ENCODE data around the gene DCST2. TPM values are rescaled to one million over a fixed set of nuclear protein-coding genes. Genes with fewer than 3 reads are reported as not detected.

The DCST2 gene
- total and polyA plus RNA-seq, 10 of the 15 experiments (the other 5 are each of a cell fraction or from before 2014, with no cell fraction given): 0.33 to 0.41 (median 0.36) TPM; not detected in 7

DNA sequence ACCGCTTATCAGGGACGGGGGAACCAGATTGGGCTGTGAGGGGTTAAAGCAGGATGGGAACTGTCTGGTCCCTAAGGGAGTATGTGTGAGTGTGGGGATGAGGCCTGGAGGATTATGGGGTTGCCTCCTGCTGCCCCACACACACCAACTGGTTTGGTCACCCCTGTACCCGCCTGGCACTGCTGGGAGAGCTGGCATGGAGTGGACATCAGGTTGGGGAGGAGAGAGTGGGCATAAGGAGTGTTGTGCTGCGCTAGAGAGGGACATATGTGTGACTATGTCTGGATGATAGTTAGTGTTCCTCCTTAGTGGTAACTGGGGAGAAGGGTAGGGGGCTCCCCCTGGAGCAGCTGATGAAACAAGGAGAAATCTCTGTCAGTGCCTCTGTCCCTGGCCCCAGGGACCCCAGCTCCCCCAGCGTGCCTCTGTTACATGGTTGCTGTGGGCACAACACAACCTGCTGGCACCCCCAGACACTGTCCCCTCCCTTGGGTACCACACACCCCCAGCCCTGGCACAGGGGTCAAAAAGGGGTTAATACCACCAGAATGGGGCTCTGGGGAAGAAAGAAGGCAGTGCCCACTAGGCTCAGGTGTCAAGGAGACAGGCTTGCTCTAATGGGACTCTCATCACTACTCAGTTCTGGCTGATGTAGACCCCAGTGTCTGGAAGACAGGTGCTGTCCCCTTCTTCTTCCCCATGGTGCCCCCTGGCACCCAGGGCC, 29.1 kb downstream of the DCST2 start (continued):
- TF ChIP-seq, protein P1, sequence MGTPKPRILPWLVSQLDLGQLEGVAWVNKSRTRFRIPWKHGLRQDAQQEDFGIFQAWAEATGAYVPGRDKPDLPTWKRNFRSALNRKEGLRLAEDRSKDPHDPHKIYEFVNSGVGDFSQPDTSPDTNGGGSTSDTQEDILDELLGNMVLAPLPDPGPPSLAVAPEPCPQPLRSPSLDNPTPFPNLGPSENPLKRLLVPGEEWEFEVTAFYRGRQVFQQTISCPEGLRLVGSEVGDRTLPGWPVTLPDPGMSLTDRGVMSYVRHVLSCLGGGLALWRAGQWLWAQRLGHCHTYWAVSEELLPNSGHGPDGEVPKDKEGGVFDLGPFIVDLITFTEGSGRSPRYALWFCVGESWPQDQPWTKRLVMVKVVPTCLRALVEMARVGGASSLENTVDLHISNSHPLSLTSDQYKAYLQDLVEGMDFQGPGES (IDR thresholded peaks at IDR 0.05): no peak
- TF ChIP-seq CHD2 (IDR thresholded peaks at IDR 0.05; ENCODE audit: borderline replicate concordance, low read depth, low read length): no peak
- 0 out of 4 replicates have a peak, but pooled peaks of 1 of the 2 experiments have one; percentile 12 for TF ChIP-seq ETV6 (conservative IDR thresholded peaks at IDR 0.05 in 1 of 2, IDR thresholded peaks at IDR 0.05 in 1 of 2; ENCODE audit: borderline replicate concordance in 1 of 2, low read depth in 1 of 2)
- TF ChIP-seq, protein P2, sequence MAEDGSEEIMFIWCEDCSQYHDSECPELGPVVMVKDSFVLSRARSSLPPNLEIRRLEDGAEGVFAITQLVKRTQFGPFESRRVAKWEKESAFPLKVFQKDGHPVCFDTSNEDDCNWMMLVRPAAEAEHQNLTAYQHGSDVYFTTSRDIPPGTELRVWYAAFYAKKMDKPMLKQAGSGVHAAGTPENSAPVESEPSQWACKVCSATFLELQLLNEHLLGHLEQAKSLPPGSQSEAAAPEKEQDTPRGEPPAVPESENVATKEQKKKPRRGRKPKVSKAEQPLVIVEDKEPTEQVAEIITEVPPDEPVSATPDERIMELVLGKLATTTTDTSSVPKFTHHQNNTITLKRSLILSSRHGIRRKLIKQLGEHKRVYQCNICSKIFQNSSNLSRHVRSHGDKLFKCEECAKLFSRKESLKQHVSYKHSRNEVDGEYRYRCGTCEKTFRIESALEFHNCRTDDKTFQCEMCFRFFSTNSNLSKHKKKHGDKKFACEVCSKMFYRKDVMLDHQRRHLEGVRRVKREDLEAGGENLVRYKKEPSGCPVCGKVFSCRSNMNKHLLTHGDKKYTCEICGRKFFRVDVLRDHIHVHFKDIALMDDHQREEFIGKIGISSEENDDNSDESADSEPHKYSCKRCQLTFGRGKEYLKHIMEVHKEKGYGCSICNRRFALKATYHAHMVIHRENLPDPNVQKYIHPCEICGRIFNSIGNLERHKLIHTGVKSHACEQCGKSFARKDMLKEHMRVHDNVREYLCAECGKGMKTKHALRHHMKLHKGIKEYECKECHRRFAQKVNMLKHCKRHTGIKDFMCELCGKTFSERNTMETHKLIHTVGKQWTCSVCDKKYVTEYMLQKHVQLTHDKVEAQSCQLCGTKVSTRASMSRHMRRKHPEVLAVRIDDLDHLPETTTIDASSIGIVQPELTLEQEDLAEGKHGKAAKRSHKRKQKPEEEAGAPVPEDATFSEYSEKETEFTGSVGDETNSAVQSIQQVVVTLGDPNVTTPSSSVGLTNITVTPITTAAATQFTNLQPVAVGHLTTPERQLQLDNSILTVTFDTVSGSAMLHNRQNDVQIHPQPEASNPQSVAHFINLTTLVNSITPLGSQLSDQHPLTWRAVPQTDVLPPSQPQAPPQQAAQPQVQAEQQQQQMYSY (CRISPR knock-in tag; IDR thresholded peaks at IDR 0.05): no peak
- TF ChIP-seq SMARCA5 (IDR thresholded peaks at IDR 0.05): peak; percentile 15; the same call in 1 of the 2 replicates
- TF ChIP-seq ZNF274 (IDR thresholded peaks at IDR 0.05; ENCODE audit: insufficient read depth, insufficient read length): no peak
- no peak for TF ChIP-seq EZH2 (IDR thresholded peaks at IDR 0.05; ENCODE audit: borderline replicate concordance, control insufficient read depth, low read depth, low read length)
- TF ChIP-seq, protein P3, sequence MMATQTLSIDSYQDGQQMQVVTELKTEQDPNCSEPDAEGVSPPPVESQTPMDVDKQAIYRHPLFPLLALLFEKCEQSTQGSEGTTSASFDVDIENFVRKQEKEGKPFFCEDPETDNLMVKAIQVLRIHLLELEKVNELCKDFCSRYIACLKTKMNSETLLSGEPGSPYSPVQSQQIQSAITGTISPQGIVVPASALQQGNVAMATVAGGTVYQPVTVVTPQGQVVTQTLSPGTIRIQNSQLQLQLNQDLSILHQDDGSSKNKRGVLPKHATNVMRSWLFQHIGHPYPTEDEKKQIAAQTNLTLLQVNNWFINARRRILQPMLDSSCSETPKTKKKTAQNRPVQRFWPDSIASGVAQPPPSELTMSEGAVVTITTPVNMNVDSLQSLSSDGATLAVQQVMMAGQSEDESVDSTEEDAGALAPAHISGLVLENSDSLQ (IDR thresholded peaks at IDR 0.05): no peak
- peak in 1 of 2 experiments; percentile 11; a peak in 1 of 4 replicates for TF ChIP-seq IKZF2 (IDR thresholded peaks at IDR 0.05)
- peak; percentile 42 for TF ChIP-seq IKZF1 (conservative IDR thresholded peaks at IDR 0.05)
- no peak for TF ChIP-seq SRF (IDR thresholded peaks at IDR 0.05; ENCODE audit: low read depth in 2 of 2, low read length in 2 of 2)
- TF ChIP-seq NR2C2 (IDR thresholded peaks at IDR 0.05; ENCODE audit: borderline replicate concordance, control insufficient read depth, insufficient read length, low read depth): no peak
- no peak for TF ChIP-seq EED (IDR thresholded peaks at IDR 0.05; ENCODE audit: low read depth)
- no peak for TF ChIP-seq MYB (IDR thresholded peaks at IDR 0.05; ENCODE audit: borderline replicate concordance, low read depth, low read length)
- TF ChIP-seq BHLHE40 (IDR thresholded peaks at IDR 0.05; ENCODE audit: borderline replicate concordance in 1 of 2, low read depth in 2 of 2, low read length in 1 of 2): no peak
- peak; percentile 67; the same call in 1 of the 2 replicates for TF ChIP-seq HDGF (IDR thresholded peaks at IDR 0.05)
- no peak for TF ChIP-seq SUPT20H (IDR thresholded peaks at IDR 0.05; ENCODE audit: borderline replicate concordance, control insufficient read depth, low read depth, low read length)
- TF ChIP-seq, protein P4, sequence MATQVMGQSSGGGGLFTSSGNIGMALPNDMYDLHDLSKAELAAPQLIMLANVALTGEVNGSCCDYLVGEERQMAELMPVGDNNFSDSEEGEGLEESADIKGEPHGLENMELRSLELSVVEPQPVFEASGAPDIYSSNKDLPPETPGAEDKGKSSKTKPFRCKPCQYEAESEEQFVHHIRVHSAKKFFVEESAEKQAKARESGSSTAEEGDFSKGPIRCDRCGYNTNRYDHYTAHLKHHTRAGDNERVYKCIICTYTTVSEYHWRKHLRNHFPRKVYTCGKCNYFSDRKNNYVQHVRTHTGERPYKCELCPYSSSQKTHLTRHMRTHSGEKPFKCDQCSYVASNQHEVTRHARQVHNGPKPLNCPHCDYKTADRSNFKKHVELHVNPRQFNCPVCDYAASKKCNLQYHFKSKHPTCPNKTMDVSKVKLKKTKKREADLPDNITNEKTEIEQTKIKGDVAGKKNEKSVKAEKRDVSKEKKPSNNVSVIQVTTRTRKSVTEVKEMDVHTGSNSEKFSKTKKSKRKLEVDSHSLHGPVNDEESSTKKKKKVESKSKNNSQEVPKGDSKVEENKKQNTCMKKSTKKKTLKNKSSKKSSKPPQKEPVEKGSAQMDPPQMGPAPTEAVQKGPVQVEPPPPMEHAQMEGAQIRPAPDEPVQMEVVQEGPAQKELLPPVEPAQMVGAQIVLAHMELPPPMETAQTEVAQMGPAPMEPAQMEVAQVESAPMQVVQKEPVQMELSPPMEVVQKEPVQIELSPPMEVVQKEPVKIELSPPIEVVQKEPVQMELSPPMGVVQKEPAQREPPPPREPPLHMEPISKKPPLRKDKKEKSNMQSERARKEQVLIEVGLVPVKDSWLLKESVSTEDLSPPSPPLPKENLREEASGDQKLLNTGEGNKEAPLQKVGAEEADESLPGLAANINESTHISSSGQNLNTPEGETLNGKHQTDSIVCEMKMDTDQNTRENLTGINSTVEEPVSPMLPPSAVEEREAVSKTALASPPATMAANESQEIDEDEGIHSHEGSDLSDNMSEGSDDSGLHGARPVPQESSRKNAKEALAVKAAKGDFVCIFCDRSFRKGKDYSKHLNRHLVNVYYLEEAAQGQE (IDR thresholded peaks at IDR 0.05; ENCODE audit: low read depth, low read length): no peak
- TF ChIP-seq ESRRA (IDR thresholded peaks at IDR 0.05; ENCODE audit: low read length): no peak
- TF ChIP-seq SMC3 (IDR thresholded peaks at IDR 0.05; ENCODE audit: borderline replicate concordance, low read length): no peak
